DOHH2 (cell line): ENCODE results near the gene CADPS2.

ENCODE experiments used
- CTCF ChIP-seq: fragments of 200-600 bp; sonication (generic); IDR thresholded peaks from one replicate; pipeline ENCODE4 v1.5.1; 2014; ENCODE audit warnings: antibody characterized with exemption, mild to moderate bottlenecking, low read depth, low read length; ENCODE audit not compliant: poor library complexity, severe bottlenecking
- EZH2phosphoT487 ChIP-seq: fragments of 200-600 bp; sonication (generic); IDR thresholded peaks from 2 replicates; pipeline ENCODE4 v1.6.1; 2017; ENCODE audit warnings: borderline replicate concordance, mild to moderate bottlenecking, antibody characterized with exemption, low read length, moderate library complexity, mixed read lengths

- TF ChIP-seq CTCF (no peak), EZH2phosphoT487 (no peak)
Observed at GRCh38 chr7:122766593-122766992, 119.7 kb downstream of the CADPS2 start.
